Epithelial cell of proximal tubule (primary cell): ENCODE results near the gene KLHL28. TPM values are rescaled to one million over a fixed set of nuclear protein-coding genes. Genes with fewer than 3 reads are reported as not detected.
"Not testable (repeated sequence)": the region's sequence is repeated elsewhere in the genome, so short reads cannot be mapped to it uniquely, and the experiment has no call there.

Source experiments
- DNase-seq: peaks from one replicate; pipeline ENCODE4 v3.0.0-alpha.2; 2011; ENCODE audit warnings: low read depth
- H3K4me3 ChIP-seq: 2 replicates; pipeline ENCODE4 v1.5.1; 2011; ENCODE audit warnings: low read depth, mild to moderate bottlenecking, low read length
- CTCF ChIP-seq: conservative IDR thresholded peaks from 2 replicates; pipeline ENCODE4 v1.5.1; 2012; ENCODE audit warnings: low read depth, mild to moderate bottlenecking, low read length
- total RNA-seq: library from RNA; depleted of rRNA; stranded (reverse); fragments of >200 nt; gene quantifications from 2 replicates; pipeline ENCODE4 v1.2.3, GENCODE V29; 2015

KLHL28 gene
- total RNA-seq, 1 donor from 2014 or later: 5.0 TPM

GRCh38 chr14:44898551-44898950 lies 63.2 kb downstream of the KLHL28 start:
- DNase-seq: no peak
- no peak for TF ChIP-seq CTCF
- H3K4me3 ChIP-seq: peak overlapping the region; percentile 85

- H3K4me3 ChIP-seq: peak overlapping the region; percentile 85
- no peak for TF ChIP-seq CTCF
- no peak for DNase-seq
Measured at GRCh38 chr14:44897845-44898151, 63.9 kb downstream of the KLHL28 start.

DNA sequence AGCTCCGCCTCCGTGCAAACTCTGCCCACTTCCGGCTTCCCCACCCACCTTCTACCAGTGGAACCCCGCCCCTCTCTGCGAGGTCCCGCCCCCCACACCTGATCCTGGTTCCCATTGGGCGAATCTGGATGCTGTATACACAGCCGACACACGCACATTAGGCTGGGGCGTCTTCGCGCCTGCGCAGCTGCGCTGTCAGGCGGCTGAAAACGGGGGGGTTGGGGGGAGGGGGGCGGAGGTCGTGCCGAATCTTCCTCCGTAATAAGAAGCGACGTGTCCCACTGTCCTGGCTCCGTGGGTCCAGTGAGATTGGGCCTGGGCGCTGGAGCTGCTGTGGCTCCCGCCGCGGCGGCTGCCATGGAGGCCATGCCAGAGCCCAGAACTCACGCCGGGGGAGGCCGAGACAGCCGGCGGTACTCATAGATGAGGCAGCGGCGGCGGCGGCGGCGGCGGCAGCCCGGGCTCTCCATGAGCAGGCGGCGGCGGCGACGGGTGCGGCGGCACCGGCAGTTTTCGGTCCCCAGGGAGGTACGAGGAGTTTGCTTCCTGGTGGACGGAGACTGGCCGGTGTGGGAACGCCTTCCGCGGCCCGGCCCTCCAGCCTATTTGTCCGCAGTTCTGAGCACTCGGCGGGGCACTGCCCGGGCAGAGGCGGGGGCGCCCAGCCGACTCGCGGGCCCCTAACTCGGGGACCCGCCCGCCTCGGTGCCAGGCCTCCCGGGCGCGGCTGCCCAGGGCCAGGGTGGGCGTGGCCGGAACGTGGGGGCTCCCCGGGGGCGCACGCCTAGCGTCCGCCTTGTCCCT lies 64.5 kb downstream of the KLHL28 start:
- H3K4me3 ChIP-seq: peak overlapping the region; percentile 85
- no peak for TF ChIP-seq CTCF
- DNase-seq: peak; percentile 75

- H3K4me3 ChIP-seq: peak overlapping the region; percentile 85
- DNase-seq: no peak
- no peak for TF ChIP-seq CTCF
Measured at GRCh38 chr14:44896275-44897040, 65.3 kb downstream of the KLHL28 start.

DNA sequence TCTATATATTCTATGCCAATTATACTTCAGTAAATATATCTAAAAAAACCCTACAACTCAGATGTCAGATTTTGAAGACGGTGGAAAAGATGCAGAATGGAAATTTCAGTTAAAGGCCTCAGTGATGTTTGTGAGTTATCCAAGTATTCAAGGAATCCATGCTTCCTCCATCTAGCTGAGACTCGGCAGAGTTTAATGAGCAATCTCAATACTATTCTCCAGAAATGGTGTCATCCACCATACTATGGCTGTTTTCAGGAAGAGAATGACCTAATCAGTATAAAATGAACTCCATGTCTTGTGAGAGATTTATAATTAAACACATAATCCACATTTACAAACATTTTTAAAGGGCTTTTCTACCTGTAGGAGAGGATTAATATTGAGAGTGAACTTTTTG lies 66.0 kb downstream of the KLHL28 start:
- DNase-seq: peak; percentile 74
- TF ChIP-seq CTCF: no peak

GRCh38 chr14:44893535-44893934 lies 68.2 kb downstream of the KLHL28 start:
- H3K4me3 ChIP-seq: no peak overlapping the region
- DNase-seq: no peak
- TF ChIP-seq CTCF: no peak

More for the DNA sequence above, 66.0 kb downstream of the KLHL28 start:
- H3K4me3 ChIP-seq: no peak overlapping the region

DNA sequence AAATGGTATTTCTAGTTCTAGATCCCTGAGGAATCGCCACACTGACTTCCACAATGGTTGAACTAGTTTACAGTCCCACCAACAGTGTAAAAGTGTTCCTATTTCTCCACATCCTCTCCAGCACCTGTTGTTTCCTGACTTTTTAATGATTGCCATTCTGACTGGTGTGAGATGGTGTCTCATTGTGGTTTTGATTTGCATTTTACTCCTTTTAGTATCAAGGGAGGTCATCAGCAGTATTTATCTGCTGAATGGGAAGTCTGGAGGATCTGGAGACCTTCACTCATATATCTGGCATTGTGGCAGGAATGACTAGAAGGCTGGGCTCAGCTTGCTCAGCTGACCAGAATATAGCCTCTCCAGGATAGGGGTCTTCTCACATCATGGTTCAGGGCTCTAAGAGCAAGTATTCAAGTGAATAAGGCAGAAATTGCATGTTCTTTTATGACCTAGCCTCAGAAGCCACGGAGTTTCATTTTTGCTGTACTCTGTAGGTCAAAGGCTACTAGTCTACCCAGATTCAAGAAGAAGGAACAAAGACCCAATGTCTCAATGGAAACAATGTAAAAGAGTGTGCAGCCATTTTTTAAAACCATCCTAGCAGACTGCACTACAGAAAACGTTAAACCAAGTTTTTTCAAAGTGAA lies 69.9 kb downstream of the KLHL28 start:
- not testable (repeated sequence) for DNase-seq, H3K4me3 ChIP-seq
